ENCODE results near the gene SP140L. TPM values are rescaled to one million over a fixed set of nuclear protein-coding genes. Genes with fewer than 3 reads are reported as not detected.

SP140L gene
- total RNA-seq, 4 donors from 2014 or later: 6.5 to 18.6 (median 8.4) TPM

GRCh38 chr2:230319211-230319862, 7.7 kb upstream of the SP140L start:
- WGBS, 2 donors: 64 to 85% methylated on average over 5 of the region's 5 CpGs

GRCh38 chr2:230321031-230321430, 6.0 kb upstream of the SP140L start:
- H3K36me3 ChIP-seq: no peaks in the 10 kb centered on the region
- no peak overlapping the region for H3K4me3 ChIP-seq (replicated peaks in 1 of 3)
- no peaks in the 10 kb centered on the region for H3K9me3 ChIP-seq
- TF ChIP-seq CTCF (IDR thresholded peaks at IDR 0.05) (no peak), POLR2A (IDR thresholded peaks at IDR 0.05) (no peak)
- no peaks in the 10 kb centered on the region for H3K4me1 ChIP-seq
- 87 to 100% methylated on average over 1 to 2 of the region's 2 CpGs for WGBS, 2 donors
- H3K27me3 ChIP-seq: no peaks in the 10 kb centered on the region
- intact Hi-C loops (cut with DNase I): loop anchor here (10.0 kb wide), 1 partner anchor 104 kb away; no protein-coding TSS in a partner anchor
- no peak for DNase-seq
- no peak overlapping the region for H3K27ac ChIP-seq

More at GRCh38 chr2:230319211-230319862, 7.7 kb upstream of the SP140L start:
- Histone ChIP-seq H3K27me3 (no peaks in the 10 kb centered on the region), H3K4me1 (no peaks in the 10 kb centered on the region), H3K4me3 (replicated peaks in 1 of 3) (no peak overlapping the region), H3K9me3 (no peaks in the 10 kb centered on the region), H3K36me3 (no peaks in the 10 kb centered on the region), H3K27ac (no peak overlapping the region)
- TF ChIP-seq CTCF (IDR thresholded peaks at IDR 0.05): no peak
- no peak for TF ChIP-seq POLR2A (IDR thresholded peaks at IDR 0.05)
- intact Hi-C loops (cut with DNase I): no loop called here
- peak in 1 of 2 donors; percentile 8 for DNase-seq

- H3K27ac ChIP-seq: no peak overlapping the region
- WGBS, 2 donors: 91 to 97% methylated on average over 11 to 12 of the region's 12 CpGs
- H3K36me3 ChIP-seq: no peaks in the 10 kb centered on the region
- TF ChIP-seq CTCF (IDR thresholded peaks at IDR 0.05): no peak
- TF ChIP-seq POLR2A (IDR thresholded peaks at IDR 0.05): no peak
- no peak overlapping the region for H3K4me3 ChIP-seq (replicated peaks in 1 of 3)
- intact Hi-C loops (cut with DNase I): loop anchor here (10.0 kb wide), 1 partner anchor 102 kb away; no protein-coding TSS in a partner anchor
- H3K9me3 ChIP-seq: no peaks in the 10 kb centered on the region
- peaks cover 6 to 7% of the 10 kb centered on the region in 2 donors for H3K4me1 ChIP-seq
- H3K27me3 ChIP-seq: no peaks in the 10 kb centered on the region
- no peak for DNase-seq
Measured at GRCh38 chr2:230322561-230323384, 4.2 kb upstream of the SP140L start.

- H3K27me3 ChIP-seq: no peaks in the 10 kb centered on the region
- intact Hi-C loops (cut with DNase I): loop anchor here (10.0 kb wide), 1 partner anchor 101 kb away; no protein-coding TSS in a partner anchor
- no peaks in the 10 kb centered on the region for H3K36me3 ChIP-seq
- H3K9me3 ChIP-seq: no peaks in the 10 kb centered on the region
- 91 to 94% methylated on average over 16 to 17 of the region's 18 CpGs for WGBS, 2 donors
- H3K27ac ChIP-seq: no peak overlapping the region
- peaks cover 9% of the 10 kb centered on the region in 2 donors for H3K4me1 ChIP-seq
- H3K4me3 ChIP-seq (replicated peaks in 1 of 3): no peak overlapping the region
- DNase-seq: no peak
- no peak for TF ChIP-seq CTCF (IDR thresholded peaks at IDR 0.05)
- TF ChIP-seq POLR2A (IDR thresholded peaks at IDR 0.05): no peak
Measured at GRCh38 chr2:230323385-230324106, 3.4 kb upstream of the SP140L start.

All from thyroid gland (tissue), 4 donors.